PC-3 (cell line): ENCODE measurements around the gene ZNF860. TPM values are rescaled to one million over a fixed set of nuclear protein-coding genes. Genes with fewer than 3 reads are reported as not detected.

Source experiments
- ATAC-seq: fragments of 200-7000 bp; cut with Tn5 transposase; 2 replicates; pipeline ENCODE4 v1.9.1; 2020; ENCODE audit warnings: mild to moderate bottlenecking, moderate library complexity
- BruUV-seq: library from RNA; stranded (reverse); fragments of 400-500 nt; replicated peaks from 2 replicates; lab custom pipeline; 2021; lab: Mats Ljungman, UMichigan
- CTCF ChIA-PET: fragments of 300-600 bp; sonication (Branson Sonifier 250); formaldehyde crosslinking; loops from one replicate; lab custom pipeline; 2022; ENCODE audit warnings: antibody characterized with exemption; lab: Charles Lee
- POLR2A ChIA-PET: fragments of 300-600 bp; sonication (Branson Sonifier 250); formaldehyde crosslinking; loops from one replicate; lab custom pipeline; 2022; ENCODE audit warnings: antibody characterized with exemption; ENCODE audit not compliant: unreplicated experiment; lab: Charles Lee
- DNase-seq: peaks from one replicate; pipeline ENCODE4 v3.0.0-alpha.2; 2015
- H2AFZ ChIP-seq: fragments of 300-600 bp; sonication (generic); 2 replicates; pipeline ENCODE4 v1.6.0; 2016; ENCODE audit warnings: antibody characterized with exemption, low read length
- H3F3A ChIP-seq: fragments of 300-600 bp; sonication (generic); one replicate; pipeline ENCODE4 v1.6.0; 2017; ENCODE audit warnings: antibody characterized with exemption, low read length, control low read depth, mild to moderate bottlenecking; ENCODE audit not compliant: unreplicated experiment
- H3K27ac ChIP-seq: fragments of 300-600 bp; sonication (generic); 2 replicates; pipeline ENCODE4 v1.5.1; 2016; ENCODE audit warnings: mild to moderate bottlenecking, low read length
- H3K27me3 ChIP-seq: fragments of 300-600 bp; sonication (generic); 2 replicates; pipeline ENCODE4 v1.6.1; 2016; ENCODE audit warnings: low read length, mixed read lengths
- H3K36me3 ChIP-seq: fragments of 300-600 bp; sonication (generic); 2 replicates; pipeline ENCODE4 v1.6.1; 2016; ENCODE audit warnings: low read depth, mixed run types, low read length, mixed read lengths
- H3K4me1 ChIP-seq: fragments of 300-600 bp; sonication (generic); 2 replicates; pipeline ENCODE4 v1.5.1; 2016; ENCODE audit warnings: low read length; ENCODE audit not compliant: insufficient read depth
- H3K4me2 ChIP-seq: fragments of 300-600 bp; sonication (generic); 2 replicates; pipeline ENCODE4 v1.6.0; 2016; ENCODE audit warnings: low read length
- H3K4me3 ChIP-seq: fragments of 300-600 bp; sonication (generic); 2 replicates; pipeline ENCODE4 v1.5.1; 2016; ENCODE audit warnings: mild to moderate bottlenecking, low read length, mixed read lengths
- H3K79me2 ChIP-seq: fragments of 300-600 bp; sonication (generic); 2 replicates; pipeline ENCODE4 v1.6.1; 2017; ENCODE audit warnings: low read length, mixed read lengths
- H3K9ac ChIP-seq: fragments of 300-600 bp; sonication (generic); 2 replicates; pipeline ENCODE4 v1.6.0; 2016; ENCODE audit warnings: mild to moderate bottlenecking, low read length
- H3K9me2 ChIP-seq: fragments of 300-600 bp; sonication (generic); replicated peaks from 2 replicates; pipeline ENCODE4 v1.6.1; 2016; ENCODE audit warnings: mixed run types, low read length, mixed read lengths
- H3K9me3 ChIP-seq: fragments of 300-600 bp; sonication (generic); 2 replicates; pipeline ENCODE4 v1.6.1; 2016; ENCODE audit warnings: low read length, mixed read lengths
- H4K20me1 ChIP-seq: fragments of 300-600 bp; sonication (generic); 2 replicates; pipeline ENCODE4 v1.6.1; 2016; ENCODE audit warnings: low read length, mixed read lengths
- EZH2 ChIP-seq: fragments of 300-600 bp; sonication (generic); IDR thresholded peaks from one replicate; pipeline ENCODE4 v1.6.1; 2017; ENCODE audit warnings: antibody characterized with exemption, mild to moderate bottlenecking, low read length; ENCODE audit not compliant: unreplicated experiment
- EZH2phosphoT487 ChIP-seq: fragments of 300-600 bp; sonication (generic); IDR thresholded peaks from 2 replicates; pipeline ENCODE4 v1.6.1; 2018; ENCODE audit warnings: mild to moderate bottlenecking, antibody characterized with exemption, low read length, borderline replicate concordance
- intact Hi-C: fragments of 100-400 bp; cut with micrococcal nuclease; formaldehyde crosslinking; loops from 2 replicates; pipeline ENCODE4 v1.9.0; 2023
- total RNA-seq: library from RNA; depleted of rRNA; stranded (reverse); fragments of >200 nt; gene quantifications from 2 replicates; pipeline ENCODE4 v1.2.3, GENCODE V29; 2014
- TF ChIP-seq, protein P1 (sequence below): fragments of 300-600 bp; sonication (generic); conservative IDR thresholded peaks from 2 replicates; pipeline ENCODE4 v1.5.1; 2017; ENCODE audit warnings: antibody characterized with exemption, low read depth, mild to moderate bottlenecking, low read length

The ZNF860 gene
- total RNA-seq, 1 experiment from 2014 or later, result 10.5 TPM

DNA sequence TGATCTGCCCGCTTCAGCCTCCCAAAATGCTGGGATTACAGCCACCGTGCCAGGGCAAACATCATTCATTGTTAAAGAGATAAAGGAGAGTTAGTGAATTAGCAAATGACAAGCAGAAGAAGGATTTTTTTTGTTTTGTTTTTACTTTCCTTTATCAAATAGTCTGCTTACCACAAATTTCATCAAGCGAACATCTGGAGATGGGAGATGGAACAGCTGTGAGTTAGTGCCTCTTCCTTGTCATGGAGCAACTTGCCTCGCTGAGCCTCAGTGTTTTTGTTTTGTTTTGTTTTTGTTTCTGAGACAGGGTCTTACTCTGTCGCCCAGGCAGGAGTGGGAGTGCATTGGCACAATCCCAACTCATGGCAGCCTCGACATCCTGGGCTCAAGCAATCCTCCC is 15.9 kb downstream of the ZNF860 start:
- H3K9me2 ChIP-seq, result no peaks in the 10 kb centered on the region
- CTCF ChIA-PET, result no interaction called here
- no peak overlapping the region for H3K9ac ChIP-seq
- no peaks in the 10 kb centered on the region for H4K20me1 ChIP-seq
- POLR2A ChIA-PET, result no interaction called here
- intact Hi-C loops, result no loop called here
- H3K4me1 ChIP-seq, result no peaks in the 10 kb centered on the region
- no peak overlapping the region for H3K4me2 ChIP-seq
- H3K79me2 ChIP-seq, result no peaks in the 10 kb centered on the region
- no peak overlapping the region for H3K27ac ChIP-seq
- no peaks in the 10 kb centered on the region; the same call in 1 of the 2 replicates for H3K36me3 ChIP-seq
- no peak overlapping the region for H3K4me3 ChIP-seq
- no peak for TF ChIP-seq EZH2
- TF ChIP-seq, protein P1, sequence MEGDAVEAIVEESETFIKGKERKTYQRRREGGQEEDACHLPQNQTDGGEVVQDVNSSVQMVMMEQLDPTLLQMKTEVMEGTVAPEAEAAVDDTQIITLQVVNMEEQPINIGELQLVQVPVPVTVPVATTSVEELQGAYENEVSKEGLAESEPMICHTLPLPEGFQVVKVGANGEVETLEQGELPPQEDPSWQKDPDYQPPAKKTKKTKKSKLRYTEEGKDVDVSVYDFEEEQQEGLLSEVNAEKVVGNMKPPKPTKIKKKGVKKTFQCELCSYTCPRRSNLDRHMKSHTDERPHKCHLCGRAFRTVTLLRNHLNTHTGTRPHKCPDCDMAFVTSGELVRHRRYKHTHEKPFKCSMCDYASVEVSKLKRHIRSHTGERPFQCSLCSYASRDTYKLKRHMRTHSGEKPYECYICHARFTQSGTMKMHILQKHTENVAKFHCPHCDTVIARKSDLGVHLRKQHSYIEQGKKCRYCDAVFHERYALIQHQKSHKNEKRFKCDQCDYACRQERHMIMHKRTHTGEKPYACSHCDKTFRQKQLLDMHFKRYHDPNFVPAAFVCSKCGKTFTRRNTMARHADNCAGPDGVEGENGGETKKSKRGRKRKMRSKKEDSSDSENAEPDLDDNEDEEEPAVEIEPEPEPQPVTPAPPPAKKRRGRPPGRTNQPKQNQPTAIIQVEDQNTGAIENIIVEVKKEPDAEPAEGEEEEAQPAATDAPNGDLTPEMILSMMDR, result no peak
- TF ChIP-seq EZH2phosphoT487, result no peak
- ATAC-seq (no peak), DNase-seq (no peak)
- H3K27me3 ChIP-seq, result no peaks in the 10 kb centered on the region
- no peaks in the 10 kb centered on the region for H3K9me3 ChIP-seq
- BruUV-seq, result no TSS peak
- H2AFZ ChIP-seq, result no peak overlapping the region
- H3F3A ChIP-seq, result no peaks in the 10 kb centered on the region

DNA sequence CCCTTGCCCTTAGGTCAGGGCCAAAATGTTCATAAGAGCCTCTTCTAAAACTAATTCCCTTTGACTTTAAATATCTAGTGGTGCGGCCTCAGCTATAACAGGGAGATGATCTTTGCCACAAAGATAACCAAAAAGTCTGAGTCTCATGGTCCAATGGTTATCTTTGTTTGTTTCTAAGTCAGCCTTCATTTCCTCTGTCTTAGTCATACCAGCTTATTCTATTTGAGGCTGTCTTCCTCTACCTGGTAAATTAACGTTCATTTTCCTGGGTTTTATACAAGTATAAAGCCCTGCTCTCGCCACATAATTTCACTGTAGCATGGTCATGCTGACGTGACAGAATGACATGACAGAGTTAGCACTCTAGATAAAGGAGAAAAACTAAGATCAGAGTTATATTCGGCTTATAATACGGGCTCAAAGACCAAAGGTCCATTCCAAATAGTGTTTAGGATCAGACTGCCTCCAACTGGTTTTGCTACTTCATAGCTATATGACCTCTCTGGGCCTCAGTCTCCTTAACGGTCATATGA is 18.4 kb downstream of the ZNF860 start:
- intact Hi-C loops, result no loop called here
- DNase-seq (no peak), ATAC-seq (peak; percentile 62)
- Histone ChIP-seq H3K4me1 (no peaks in the 10 kb centered on the region), H3K4me3 (no peak overlapping the region), H3K9me3 (no peaks in the 10 kb centered on the region), H3K9me2 (no peaks in the 10 kb centered on the region), H4K20me1 (no peaks in the 10 kb centered on the region), H3K79me2 (no peaks in the 10 kb centered on the region), H2AFZ (no peak overlapping the region), H3K27ac (no peak overlapping the region), H3K36me3 (no peaks in the 10 kb centered on the region), H3F3A (no peaks in the 10 kb centered on the region), H3K27me3 (no peaks in the 10 kb centered on the region), H3K9ac (no peak overlapping the region), H3K4me2 (no peak overlapping the region)
- no peak for TF ChIP-seq EZH2phosphoT487
- no peak for TF ChIP-seq EZH2
- TF ChIP-seq, protein P1, result no peak
- no TSS peak for BruUV-seq
- ChIA-PET CTCF (no interaction called here), POLR2A (no interaction called here)

GRCh38 chr3:32000877-32001276 is 19.3 kb downstream of the ZNF860 start:
- ATAC-seq, result no peak
- no TSS peak for BruUV-seq
- no peak overlapping the region for H3K27ac ChIP-seq
- H3K9me3 ChIP-seq, result no peaks in the 10 kb centered on the region
- no peaks in the 10 kb centered on the region for H3F3A ChIP-seq
- H2AFZ ChIP-seq, result no peak overlapping the region
- H3K27me3 ChIP-seq, result no peaks in the 10 kb centered on the region
- no peaks in the 10 kb centered on the region for H3K79me2 ChIP-seq
- H3K9me2 ChIP-seq, result no peaks in the 10 kb centered on the region
- H3K9ac ChIP-seq, result no peak overlapping the region
- no peaks in the 10 kb centered on the region for H3K4me1 ChIP-seq
- DNase-seq, result no peak
- ChIA-PET POLR2A (no interaction called here), CTCF (no interaction called here)
- H4K20me1 ChIP-seq, result no peaks in the 10 kb centered on the region
- no peak overlapping the region for H3K4me2 ChIP-seq
- no peak overlapping the region for H3K4me3 ChIP-seq
- intact Hi-C loops, result no loop called here
- H3K36me3 ChIP-seq, result no peaks in the 10 kb centered on the region
- TF ChIP-seq, protein P1, result no peak
- TF ChIP-seq EZH2 (no peak), EZH2phosphoT487 (no peak)
